ENCODE results near the gene ANO5.

ANO5 gene

GRCh38 chr11:22192642-22193347, at the start of gene ANO5:
TSS of gene ANO5 (plus strand) at chr11:22193085. CDS start at chr11:22193493, 408 bp downstream.
- DNase-seq: peak; percentile 35 to 60

GRCh38 chr11:22151649-22152197, 41.2 kb upstream of the ANO5 start:
- no peak for DNase-seq

GRCh38 chr11:22157531-22157930, 35.4 kb upstream of the ANO5 start:
- no peak for DNase-seq

GRCh38 chr11:22161489-22161888, 31.4 kb upstream of the ANO5 start:
- DNase-seq: no peak

GRCh38 chr11:22162756-22163155, 30.1 kb upstream of the ANO5 start:
- DNase-seq: no peak

GRCh38 chr11:22163394-22163797, 29.5 kb upstream of the ANO5 start:
- no peak for DNase-seq

- no peak for DNase-seq
These were observed 27.8 kb upstream of the ANO5 start for GRCh38 chr11:22165087-22165486.

GRCh38 chr11:22165759-22166513, 26.9 kb upstream of the ANO5 start:
- DNase-seq: no peak

- peak in 1 of 2 experiments; percentile 22 for DNase-seq
These were observed 23.1 kb upstream of the ANO5 start for GRCh38 chr11:22169833-22170232.

GRCh38 chr11:22173532-22173931, 19.4 kb upstream of the ANO5 start:
- no peak for DNase-seq

GRCh38 chr11:22177186-22177585, 15.7 kb upstream of the ANO5 start:
- no peak for DNase-seq

- DNase-seq: no peak
These were observed 13.3 kb upstream of the ANO5 start for GRCh38 chr11:22179626-22180025.

GRCh38 chr11:22180131-22180530, 12.8 kb upstream of the ANO5 start:
- DNase-seq: no peak

GRCh38 chr11:22189660-22190059, 3.2 kb upstream of the ANO5 start:
- DNase-seq: no peak

GRCh38 chr11:22190827-22191463, 1.9 kb upstream of the ANO5 start:
- no peak for DNase-seq

GRCh38 chr11:22192289-22192641, 620 bp upstream of the ANO5 start:
- peak in 1 of 2 experiments; percentile 16 for DNase-seq

GRCh38 chr11:22193348-22194051, 615 bp downstream of the ANO5 start:
- no peak for DNase-seq

- DNase-seq: no peak
These were observed 1.4 kb downstream of the ANO5 start for GRCh38 chr11:22194306-22194705.

- no peak for DNase-seq
These were observed 2.0 kb downstream of the ANO5 start for GRCh38 chr11:22194907-22195306.

GRCh38 chr11:22197139-22198005, 4.5 kb downstream of the ANO5 start:
- DNase-seq: no peak

GRCh38 chr11:22199243-22199642, 6.4 kb downstream of the ANO5 start:
- no peak for DNase-seq

- DNase-seq: no peak
These were observed 10.4 kb downstream of the ANO5 start for GRCh38 chr11:22203281-22203680.
